HepG2 (cell line): ENCODE measurements around the gene GPLD1. TPM values are rescaled to one million over a fixed set of nuclear protein-coding genes. Genes with fewer than 3 reads are reported as not detected.

Experiments
- ATAD3A ChIP-seq: sonication (generic); formaldehyde crosslinking; IDR thresholded peaks from 2 replicates; pipeline ENCODE4 v1.4.0; 2020; ENCODE audit warnings: missing genetic modification reagents
- ATF7 ChIP-seq, 2 experiments: fragments of 450-650 bp in 1 of 2; sonication (generic) in 1 of 2; formaldehyde crosslinking in 1 of 2; IDR thresholded peaks; 2 replicates each; pipeline versions ENCODE4 v1.4.0 to v1.6.1; 2016 to 2020; ENCODE audit warnings: antibody characterized with exemption in 1 of 2, mild to moderate bottlenecking in 1 of 2, missing genetic modification reagents in 1 of 2
- ETS1 ChIP-seq: sonication (generic); formaldehyde crosslinking; IDR thresholded peaks from 2 replicates; pipeline ENCODE4 v1.4.0; 2020; ENCODE audit warnings: missing genetic modification reagents
- GATAD1 ChIP-seq: IDR thresholded peaks from 2 replicates; pipeline ENCODE4 v1.6.1; 2016; ENCODE audit warnings: missing genetic modification reagents, missing compliant biosample characterization
- KLF15 ChIP-seq: sonication (generic); formaldehyde crosslinking; IDR thresholded peaks from 2 replicates; pipeline ENCODE4 v1.8.1; 2023; ENCODE audit warnings: borderline replicate concordance, mild to moderate bottlenecking, inconsistent platforms, missing genetic modification reagents, mixed read lengths
- MED13 ChIP-seq: sonication (generic); formaldehyde crosslinking; IDR thresholded peaks from 2 replicates; pipeline ENCODE4 v1.5.0; 2020; ENCODE audit warnings: missing genetic modification reagents
- MTERF4 ChIP-seq: sonication (generic); formaldehyde crosslinking; IDR thresholded peaks from 2 replicates; pipeline ENCODE4 v1.8.0; 2023; ENCODE audit warnings: mild to moderate bottlenecking, missing genetic modification reagents
- MYNN ChIP-seq: sonication (generic); formaldehyde crosslinking; IDR thresholded peaks from 2 replicates; pipeline ENCODE4 v1.4.0; 2020; ENCODE audit warnings: mild to moderate bottlenecking, low read depth, missing genetic modification reagents
- NFKBIZ ChIP-seq: IDR thresholded peaks from 2 replicates; pipeline ENCODE4 v1.6.1; 2018; ENCODE audit warnings: missing genetic modification reagents, missing compliant biosample characterization
- POLR2AphosphoS5 ChIP-seq: IDR thresholded peaks from 2 replicates; pipeline ENCODE4 v1.6.1; 2012; ENCODE audit warnings: low read depth, low read length
- RAD21 ChIP-seq: fragments of 450-650 bp; formaldehyde crosslinking; IDR thresholded peaks from 2 replicates; pipeline ENCODE4 v1.5.0; 2020; ENCODE audit warnings: mild to moderate bottlenecking
- RFX1 ChIP-seq: fragments of 450-650 bp; IDR thresholded peaks from 2 replicates; pipeline ENCODE4 v1.6.1; 2017
- SMC3 ChIP-seq: IDR thresholded peaks from 2 replicates; pipeline ENCODE4 v1.6.1; 2011; ENCODE audit warnings: low read length, improper control_type of control experiment
- ZFP41 ChIP-seq: sonication (generic); formaldehyde crosslinking; IDR thresholded peaks from 2 replicates; pipeline ENCODE4 v1.4.0; 2020; ENCODE audit warnings: mild to moderate bottlenecking, missing genetic modification reagents, borderline replicate concordance
- ZFYVE20 ChIP-seq: sonication (generic); formaldehyde crosslinking; IDR thresholded peaks from 2 replicates; pipeline ENCODE4 v1.8.0; 2023; ENCODE audit warnings: low read depth, mild to moderate bottlenecking, moderate library complexity, missing genetic modification reagents, borderline replicate concordance
- ZNF207 ChIP-seq: fragments of 450-650 bp; IDR thresholded peaks from 2 replicates; pipeline ENCODE4 v1.6.1; 2016; ENCODE audit warnings: antibody characterized with exemption, borderline replicate concordance
- ZNF281 ChIP-seq: sonication (generic); formaldehyde crosslinking; IDR thresholded peaks from 2 replicates; pipeline ENCODE4 v1.4.0; 2020; ENCODE audit warnings: missing genetic modification reagents, borderline replicate concordance
- ZNF335 ChIP-seq: sonication (generic); formaldehyde crosslinking; IDR thresholded peaks from 2 replicates; pipeline ENCODE4 v1.4.0; 2020; ENCODE audit warnings: missing genetic modification reagents
- ZNF350 ChIP-seq: sonication (generic); formaldehyde crosslinking; IDR thresholded peaks from 2 replicates; pipeline ENCODE4 v1.4.0; 2020; ENCODE audit warnings: mild to moderate bottlenecking, low read depth, missing genetic modification reagents, borderline replicate concordance
- ZNF672 ChIP-seq: sonication (generic); formaldehyde crosslinking; IDR thresholded peaks from 2 replicates; pipeline ENCODE4 v1.8.1; 2022; ENCODE audit warnings: missing genetic modification reagents
- polyA plus RNA-seq, 8 experiments: library from polyadenylated mRNA; depleted of rRNA in 3 of 8; stranded (reverse) in 7 of 8; unstranded in 1 of 8; fragments of >200 nt; fragmentation: Illumina TruSeq in 4 of 8; extraction: Trizol in 4 of 8; gene quantifications; 2 replicates each; pipeline versions ENCODE4 v1.2.1 to v1.2.3, GENCODE V29; 2011 to 2016; ENCODE audit warnings: low read depth in 4 of 8, missing spikeins in 1 of 8, mixed read lengths in 1 of 8; ENCODE audit not compliant: insufficient read depth in 1 of 8
- total RNA-seq, 5 experiments: library from RNA; depleted of rRNA; stranded (reverse); fragments of >200 nt; fragmentation: Illumina TruSeq; extraction: Trizol; gene quantifications; 2 replicates each; pipeline ENCODE4 v1.2.3, GENCODE V29; 2016; ENCODE audit warnings: low read depth in 1 of 5
- TF ChIP-seq, protein P1 (sequence below): sonication (generic); formaldehyde crosslinking; conservative IDR thresholded peaks from 2 replicates; pipeline ENCODE4 v1.8.0; 2022; ENCODE audit warnings: mild to moderate bottlenecking, moderate library complexity, missing genetic modification reagents
- TF ChIP-seq, protein P2 (sequence below): sonication (generic); formaldehyde crosslinking; IDR thresholded peaks from 2 replicates; pipeline ENCODE4 v1.4.0; 2020; ENCODE audit warnings: mild to moderate bottlenecking, missing genetic modification reagents

Gene GPLD1
- total and polyA plus RNA-seq, 2 of the 13 experiments (the other 11 are each of a cell fraction or from before 2014, with no cell fraction given) = 6.2 to 7.6 TPM

DNA sequence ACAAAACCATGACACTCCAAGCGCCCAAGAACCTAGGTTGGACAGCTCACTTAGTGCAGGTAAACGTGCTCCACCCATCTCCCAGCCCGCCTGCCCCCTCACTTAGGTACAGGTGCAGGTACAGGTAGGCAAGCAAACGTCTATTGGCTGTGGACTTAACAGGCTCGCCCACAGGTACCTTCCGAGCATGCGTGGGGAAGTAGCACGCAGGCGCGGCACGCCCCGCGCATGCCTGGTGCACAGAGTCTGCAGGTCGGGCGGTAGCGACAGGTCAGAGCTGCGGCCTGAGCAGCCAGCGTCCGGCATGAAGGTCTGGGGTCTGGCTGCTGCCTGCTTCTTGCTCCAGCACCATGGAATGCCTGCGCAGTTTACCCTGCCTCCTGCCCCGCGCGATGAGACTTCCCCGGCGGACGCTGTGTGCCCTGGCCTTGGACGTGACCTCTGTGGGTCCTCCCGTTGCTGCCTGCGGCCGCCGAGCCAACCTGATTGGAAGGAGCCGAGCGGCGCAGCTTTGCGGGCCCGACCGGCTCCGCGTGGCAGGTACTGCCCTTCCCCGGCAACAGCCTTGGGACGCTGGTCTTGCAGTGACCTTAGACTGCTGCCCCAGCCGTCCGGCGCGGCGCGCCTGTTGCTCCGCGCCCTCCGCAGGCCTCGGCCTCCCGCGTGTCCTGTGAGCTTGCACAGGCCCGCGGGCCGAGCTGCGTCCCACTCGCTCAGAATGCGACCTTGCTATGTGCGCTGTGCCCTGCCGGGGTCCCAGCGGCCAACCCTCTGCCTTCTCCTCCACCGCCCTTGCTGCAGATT lies 86.5 kb downstream of the GPLD1 start, which contains the start of gene MRS2 (continued):
- TF ChIP-seq POLR2AphosphoS5 (peak; percentile 96), ATAD3A (no peak), GATAD1 (CRISPR knock-in tag) (peak; percentile 94), ZNF207 (no peak), SMC3 (no peak), MYNN (0 out of 2 replicates have a peak, but pooled peaks have one; percentile 56), ZNF350 (peak; percentile 96), ETS1 (CRISPR knock-in tag) (0 out of 2 replicates have a peak, but pooled peaks have one; percentile 56), ZFP41 (no peak; the same call in 1 of the 2 replicates), ZFYVE20 (CRISPR knock-in tag) (peak; percentile 94), KLF15 (CRISPR knock-in tag) (no peak), ZNF672 (0 out of 2 replicates have a peak, but pooled peaks have one; percentile 41), RFX1 (0 out of 2 replicates have a peak, but pooled peaks have one; percentile 35), RAD21 (CRISPR knock-in tag) (peak; percentile 68), ZNF281 (no peak), ATF7 (IDR thresholded peaks at IDR 0.05) (no peak), ATF7 (CRISPR knock-in tag; IDR thresholded peaks at IDR 0.05) (peak; percentile 87), NFKBIZ (peak; percentile 32; the same call in 1 of the 2 replicates), MTERF4 (peak; percentile 73; the same call in 1 of the 2 replicates), MED13 (CRISPR knock-in tag) (peak; percentile 93), ZNF335 (CRISPR knock-in tag) (no peak; the same call in 1 of the 2 replicates)
- TF ChIP-seq, protein P1, sequence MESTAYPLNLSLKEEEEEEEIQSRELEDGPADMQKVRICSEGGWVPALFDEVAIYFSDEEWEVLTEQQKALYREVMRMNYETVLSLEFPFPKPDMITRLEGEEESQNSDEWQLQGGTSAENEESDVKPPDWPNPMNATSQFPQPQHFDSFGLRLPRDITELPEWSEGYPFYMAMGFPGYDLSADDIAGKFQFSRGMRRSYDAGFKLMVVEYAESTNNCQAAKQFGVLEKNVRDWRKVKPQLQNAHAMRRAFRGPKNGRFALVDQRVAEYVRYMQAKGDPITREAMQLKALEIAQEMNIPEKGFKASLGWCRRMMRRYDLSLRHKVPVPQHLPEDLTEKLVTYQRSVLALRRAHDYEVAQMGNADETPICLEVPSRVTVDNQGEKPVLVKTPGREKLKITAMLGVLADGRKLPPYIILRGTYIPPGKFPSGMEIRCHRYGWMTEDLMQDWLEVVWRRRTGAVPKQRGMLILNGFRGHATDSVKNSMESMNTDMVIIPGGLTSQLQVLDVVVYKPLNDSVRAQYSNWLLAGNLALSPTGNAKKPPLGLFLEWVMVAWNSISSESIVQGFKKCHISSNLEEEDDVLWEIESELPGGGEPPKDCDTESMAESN (CRISPR knock-in tag) = peak; percentile 85; the same call in 1 of the 2 replicates
- TF ChIP-seq, protein P2, sequence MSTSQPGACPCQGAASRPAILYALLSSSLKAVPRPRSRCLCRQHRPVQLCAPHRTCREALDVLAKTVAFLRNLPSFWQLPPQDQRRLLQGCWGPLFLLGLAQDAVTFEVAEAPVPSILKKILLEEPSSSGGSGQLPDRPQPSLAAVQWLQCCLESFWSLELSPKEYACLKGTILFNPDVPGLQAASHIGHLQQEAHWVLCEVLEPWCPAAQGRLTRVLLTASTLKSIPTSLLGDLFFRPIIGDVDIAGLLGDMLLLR (CRISPR knock-in tag) = peak; percentile 90
